ENCODE data around the gene KRABD2.

Gene KRABD2

GRCh38 chr17:8345951-8346665, 30.4 kb downstream of the KRABD2 start:
- H3K4me1 ChIP-seq: no peaks in the 10 kb centered on the region
- no peak overlapping the region for H3K4me3 ChIP-seq
- WGBS (ENCODE audit: insufficient coverage, low coverage, low lambda C conversion rate, missing lambda C conversion rate): 29% methylated on average over 3 of the region's 5 CpGs
- no peaks in the 10 kb centered on the region for H3K36me3 ChIP-seq
- intact Hi-C loops (cut with DNase I): no loop called here
- ATAC-seq: no peak
- DNase-seq: no peak
- H3K27ac ChIP-seq: no peak overlapping the region
- no peaks in the 10 kb centered on the region for H3K27me3 ChIP-seq
- no peaks in the 10 kb centered on the region for H3K9me3 ChIP-seq
- TF ChIP-seq, protein P1, sequence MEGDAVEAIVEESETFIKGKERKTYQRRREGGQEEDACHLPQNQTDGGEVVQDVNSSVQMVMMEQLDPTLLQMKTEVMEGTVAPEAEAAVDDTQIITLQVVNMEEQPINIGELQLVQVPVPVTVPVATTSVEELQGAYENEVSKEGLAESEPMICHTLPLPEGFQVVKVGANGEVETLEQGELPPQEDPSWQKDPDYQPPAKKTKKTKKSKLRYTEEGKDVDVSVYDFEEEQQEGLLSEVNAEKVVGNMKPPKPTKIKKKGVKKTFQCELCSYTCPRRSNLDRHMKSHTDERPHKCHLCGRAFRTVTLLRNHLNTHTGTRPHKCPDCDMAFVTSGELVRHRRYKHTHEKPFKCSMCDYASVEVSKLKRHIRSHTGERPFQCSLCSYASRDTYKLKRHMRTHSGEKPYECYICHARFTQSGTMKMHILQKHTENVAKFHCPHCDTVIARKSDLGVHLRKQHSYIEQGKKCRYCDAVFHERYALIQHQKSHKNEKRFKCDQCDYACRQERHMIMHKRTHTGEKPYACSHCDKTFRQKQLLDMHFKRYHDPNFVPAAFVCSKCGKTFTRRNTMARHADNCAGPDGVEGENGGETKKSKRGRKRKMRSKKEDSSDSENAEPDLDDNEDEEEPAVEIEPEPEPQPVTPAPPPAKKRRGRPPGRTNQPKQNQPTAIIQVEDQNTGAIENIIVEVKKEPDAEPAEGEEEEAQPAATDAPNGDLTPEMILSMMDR (IDR thresholded peaks at IDR 0.05): no peak
- TF ChIP-seq POLR2A (IDR thresholded peaks at IDR 0.05): no peak

- ATAC-seq (no peak), DNase-seq (no peak)
- H3K4me3 ChIP-seq: no peak overlapping the region
Measured at GRCh38 chr17:8345052-8345690, 31.3 kb downstream of the KRABD2 start.

DNA sequence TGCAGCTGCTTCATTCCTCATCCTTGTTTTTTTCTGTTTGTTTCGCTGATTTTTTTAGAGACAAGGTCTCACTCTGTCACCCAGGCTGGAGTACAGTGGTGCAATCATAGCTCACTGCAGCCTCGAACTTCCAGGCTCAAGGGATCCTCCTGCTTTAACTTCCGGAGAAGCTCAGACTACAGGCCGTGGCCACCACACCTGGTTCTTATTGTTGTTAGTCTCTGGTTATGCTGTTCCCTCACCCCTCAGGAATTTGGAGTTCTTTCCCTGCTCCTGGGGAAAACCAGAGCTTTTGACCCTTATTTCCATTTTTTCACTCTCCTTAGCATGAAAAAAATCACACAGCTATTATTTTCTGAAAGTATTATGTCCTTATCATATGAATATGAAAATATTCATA, 35.0 kb downstream of the KRABD2 start:
- 82% methylated on average over 4 of the region's 4 CpGs for WGBS (ENCODE audit: insufficient coverage, low coverage, low lambda C conversion rate, missing lambda C conversion rate)
- intact Hi-C loops (cut with DNase I): no loop called here
- Histone ChIP-seq H3K4me3 (no peak overlapping the region), H3K36me3 (no peaks in the 10 kb centered on the region), H3K27me3 (no peaks in the 10 kb centered on the region), H3K9me3 (no peaks in the 10 kb centered on the region), H3K4me1 (no peaks in the 10 kb centered on the region), H3K27ac (no peak overlapping the region)
- DNase-seq: no peak
- TF ChIP-seq POLR2A (IDR thresholded peaks at IDR 0.05): no peak
- TF ChIP-seq, protein P1 (IDR thresholded peaks at IDR 0.05): no peak
- no peak for ATAC-seq

More at GRCh38 chr17:8345052-8345690, 31.3 kb downstream of the KRABD2 start:
- intact Hi-C loops (cut with DNase I): no loop called here
- Histone ChIP-seq H3K4me1 (no peaks in the 10 kb centered on the region), H3K9me3 (no peaks in the 10 kb centered on the region), H3K27me3 (no peaks in the 10 kb centered on the region), H3K36me3 (no peaks in the 10 kb centered on the region), H3K27ac (no peak overlapping the region)
- 41% methylated on average over 6 of the region's 6 CpGs for WGBS (ENCODE audit: insufficient coverage, low coverage, low lambda C conversion rate, missing lambda C conversion rate)
- no peak for TF ChIP-seq POLR2A (IDR thresholded peaks at IDR 0.05)
- TF ChIP-seq, protein P1 (IDR thresholded peaks at IDR 0.05): no peak

DNA sequence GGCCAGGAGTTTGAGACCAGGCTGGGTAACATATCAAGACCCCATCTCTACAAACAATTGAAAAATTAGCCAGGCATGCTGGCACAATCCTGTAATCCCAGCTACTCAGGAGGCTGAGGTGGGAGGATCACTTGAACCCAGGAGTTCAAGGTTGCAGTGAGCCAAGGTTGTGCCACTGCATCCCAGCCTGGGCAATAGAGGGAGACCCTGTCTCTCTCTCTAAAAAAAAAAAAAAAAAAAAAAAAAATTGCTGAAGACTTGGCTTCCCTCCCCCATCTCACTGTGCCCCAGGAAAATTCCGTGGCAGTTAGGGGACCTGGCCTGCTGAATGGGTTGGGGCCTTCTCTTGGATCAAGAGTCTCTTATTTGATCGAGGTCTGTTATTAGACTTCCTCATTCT, 37.0 kb downstream of the KRABD2 start, which contains the start of gene ODF4:
Gene ODF4 (plus strand): TSS at position 301 of the 400 bp plus-strand sequence. CDS start 212 bp downstream, outside the sequence.
- no peaks in the 10 kb centered on the region for H3K27me3 ChIP-seq
- DNase-seq: no peak
- WGBS (ENCODE audit: insufficient coverage, low coverage, low lambda C conversion rate, missing lambda C conversion rate): 48% methylated on average over 2 of the region's 2 CpGs
- no peak for TF ChIP-seq POLR2A (IDR thresholded peaks at IDR 0.05)
- TF ChIP-seq, protein P1 (IDR thresholded peaks at IDR 0.05): no peak
- H3K9me3 ChIP-seq: no peaks in the 10 kb centered on the region
- H3K36me3 ChIP-seq: no peaks in the 10 kb centered on the region
- H3K4me1 ChIP-seq: no peaks in the 10 kb centered on the region
- H3K27ac ChIP-seq: no peak within 1 kb of the TSS
- no peak for ATAC-seq
- no peak within 1 kb of the TSS for H3K4me3 ChIP-seq
- intact Hi-C loops (cut with DNase I): no loop called here
